GM19043 (cell line): ENCODE data around the gene WWOX.
A peak's percentile ranks its signal among the peaks of the same experiment; 100 is the strongest.

Experiments
- ATAC-seq: cut with Tn5 transposase; IDR thresholded peaks from one replicate; pipeline ENCODE4 v1.9.1; 2021; ENCODE audit warnings: low read depth; ENCODE audit not compliant: unreplicated experiment

The WWOX gene

GRCh38 chr16:78931678-78932077 is 832.2 kb downstream of the WWOX start:
- ATAC-seq, result no peak

- no peak for ATAC-seq
These were observed 833.0 kb downstream of the WWOX start for GRCh38 chr16:78932355-78932943.

- no peak for ATAC-seq
These were observed 836.6 kb downstream of the WWOX start for GRCh38 chr16:78936060-78936459.

GRCh38 chr16:78939597-78939996 is 840.1 kb downstream of the WWOX start:
- ATAC-seq, result no peak

- no peak for ATAC-seq
These were observed 843.3 kb downstream of the WWOX start for GRCh38 chr16:78942625-78943245.

GRCh38 chr16:78945336-78945735 is 845.9 kb downstream of the WWOX start:
- ATAC-seq, result no peak

GRCh38 chr16:78946556-78946955 is 847.1 kb downstream of the WWOX start:
- no peak for ATAC-seq

GRCh38 chr16:78950768-78951167 is 851.3 kb downstream of the WWOX start:
- no peak for ATAC-seq

GRCh38 chr16:78952630-78953029 is 853.2 kb downstream of the WWOX start:
- ATAC-seq, result no peak

GRCh38 chr16:78953526-78953925 is 854.1 kb downstream of the WWOX start:
- ATAC-seq, result no peak

GRCh38 chr16:78955206-78955605 is 855.8 kb downstream of the WWOX start:
- no peak for ATAC-seq

GRCh38 chr16:78956859-78957258 is 857.4 kb downstream of the WWOX start:
- no peak for ATAC-seq

- ATAC-seq, result no peak
These were observed 858.1 kb downstream of the WWOX start for GRCh38 chr16:78957317-78958100.

- ATAC-seq, result no peak
These were observed 862.0 kb downstream of the WWOX start for GRCh38 chr16:78961464-78961863.

- ATAC-seq, result peak; percentile 93
These were observed 863.0 kb downstream of the WWOX start for GRCh38 chr16:78962457-78962929.

- ATAC-seq, result no peak
These were observed 868.5 kb downstream of the WWOX start for GRCh38 chr16:78967948-78968347.

GRCh38 chr16:78969721-78970120 is 870.3 kb downstream of the WWOX start:
- ATAC-seq, result no peak

- ATAC-seq, result no peak
These were observed 871.2 kb downstream of the WWOX start for GRCh38 chr16:78970650-78971049.

- no peak for ATAC-seq
These were observed 872.6 kb downstream of the WWOX start for GRCh38 chr16:78972006-78972405.

- ATAC-seq, result no peak
These were observed 873.5 kb downstream of the WWOX start for GRCh38 chr16:78972986-78973385.

GRCh38 chr16:78976212-78976611 is 876.8 kb downstream of the WWOX start:
- no peak for ATAC-seq

- no peak for ATAC-seq
These were observed 881.4 kb downstream of the WWOX start for GRCh38 chr16:78980825-78981224.
